CD4-positive, alpha-beta T cell treated with Interleukin-4 for 1 hour (primary cell): ENCODE results near the gene ATP7B.

Experiments used
- DNase-seq, 2 donors: peaks; one replicate each; pipeline ENCODE4 v3.0.0-alpha.2; 2020 to 2022

The ATP7B gene

GRCh38 chr13:51976423-51976822 lies 34.8 kb downstream of the ATP7B start:
- no peak for DNase-seq

- no peak for DNase-seq
Measured at GRCh38 chr13:51974482-51974881, 36.8 kb downstream of the ATP7B start.

- DNase-seq: no peak
Measured at GRCh38 chr13:51971520-51972426, 39.5 kb downstream of the ATP7B start.

- DNase-seq: peak in 1 of 2 donors; percentile 22
Measured at GRCh38 chr13:51970349-51970748, 40.9 kb downstream of the ATP7B start.

GRCh38 chr13:51967482-51968446 lies 43.5 kb downstream of the ATP7B start:
- DNase-seq: no peak

GRCh38 chr13:51966186-51966585 lies 45.1 kb downstream of the ATP7B start:
- no peak for DNase-seq

GRCh38 chr13:51961493-51962403 lies 49.5 kb downstream of the ATP7B start:
- DNase-seq: no peak

GRCh38 chr13:51960766-51961165 lies 50.5 kb downstream of the ATP7B start:
- DNase-seq: no peak

GRCh38 chr13:51959773-51960172 lies 51.5 kb downstream of the ATP7B start:
- DNase-seq: no peak

GRCh38 chr13:51958217-51958547 lies 53.1 kb downstream of the ATP7B start:
- DNase-seq: no peak

GRCh38 chr13:51957377-51958216 lies 53.7 kb downstream of the ATP7B start:
- no peak for DNase-seq

- DNase-seq: no peak
Measured at GRCh38 chr13:51956717-51957116, 54.5 kb downstream of the ATP7B start.

GRCh38 chr13:51955816-51956603 lies 55.2 kb downstream of the ATP7B start:
- no peak for DNase-seq

GRCh38 chr13:51955281-51955771 lies 55.9 kb downstream of the ATP7B start:
- DNase-seq: no peak

GRCh38 chr13:51953347-51954195 lies 57.7 kb downstream of the ATP7B start:
- peak in 1 of 2 donors; percentile 48 for DNase-seq

- peak; percentile 47 to 50 for DNase-seq
Measured at GRCh38 chr13:51950722-51951121, 60.5 kb downstream of the ATP7B start.

GRCh38 chr13:51946163-51946669 lies 65.0 kb downstream of the ATP7B start:
- DNase-seq: no peak

GRCh38 chr13:51945149-51945548 lies 66.1 kb downstream of the ATP7B start:
- DNase-seq: no peak

GRCh38 chr13:51944428-51944827 lies 66.8 kb downstream of the ATP7B start:
- DNase-seq: no peak
